Astrocyte (in vitro differentiated cells and primary cell): ENCODE results near the gene USP54. TPM values are rescaled to one million over a fixed set of nuclear protein-coding genes. Genes with fewer than 3 reads are reported as not detected.

ENCODE experiments used
- DNase-seq: peaks from one replicate; pipeline ENCODE4 v3.0.0-alpha.2; 2010; ENCODE audit warnings: low read depth
- FAIRE-seq: peaks from 2 replicates; lab custom pipeline; 2011; peaks lifted over from hg19 to GRCh38; lab: Jason Lieb, UNC
- H2AFZ ChIP-seq: 2 replicates; pipeline ENCODE4 v1.6.0; 2012; ENCODE audit warnings: low read depth, low read length, inconsistent platforms
- H3K27ac ChIP-seq: 2 replicates; pipeline ENCODE4 v1.5.1; 2011; ENCODE audit warnings: low read depth, low read length, inconsistent platforms
- H3K27me3 ChIP-seq: 2 replicates; pipeline ENCODE4 v1.6.0; 2011; ENCODE audit warnings: low read length, inconsistent platforms; ENCODE audit not compliant: insufficient read depth
- H3K36me3 ChIP-seq: 2 replicates; pipeline ENCODE4 v1.5.1; 2011; ENCODE audit warnings: low read length, inconsistent platforms; ENCODE audit not compliant: insufficient read depth
- H3K4me1 ChIP-seq: 2 replicates; pipeline ENCODE4 v1.5.1; 2011; ENCODE audit warnings: low read length, inconsistent platforms; ENCODE audit not compliant: insufficient read depth
- H3K4me2 ChIP-seq: 2 replicates; pipeline ENCODE4 v1.6.0; 2012; ENCODE audit warnings: low read length, inconsistent platforms
- H3K4me3 ChIP-seq: 2 replicates; pipeline ENCODE4 v1.5.1; 2011; ENCODE audit warnings: low read depth, mild to moderate bottlenecking, low read length, inconsistent platforms; ENCODE audit not compliant: insufficient read depth
- H3K79me2 ChIP-seq: 2 replicates; pipeline ENCODE4 v1.6.0; 2012; ENCODE audit warnings: mild to moderate bottlenecking, low read length, inconsistent platforms; ENCODE audit not compliant: insufficient read depth
- H3K9ac ChIP-seq: 2 replicates; pipeline ENCODE4 v1.6.0; 2012; ENCODE audit warnings: mild to moderate bottlenecking, low read length, inconsistent platforms
- H3K9me3 ChIP-seq: 2 replicates; pipeline ENCODE4 v1.5.1; 2012; ENCODE audit warnings: low read depth, mild to moderate bottlenecking, low read length, inconsistent platforms; ENCODE audit not compliant: insufficient read depth
- H4K20me1 ChIP-seq: 2 replicates; pipeline ENCODE4 v1.6.0; 2012; ENCODE audit warnings: low read length, inconsistent platforms; ENCODE audit not compliant: insufficient read depth
- H3K27ac Mint-ChIP-seq: one replicate; pipeline ENCODE4 v1.8.0; 2021; ENCODE audit warnings: mild to moderate bottlenecking, mixed read lengths; ENCODE audit not compliant: unreplicated experiment
- H3K27me3 Mint-ChIP-seq: one replicate; pipeline ENCODE4 v1.8.0; 2021; ENCODE audit warnings: low read depth, mixed read lengths; ENCODE audit not compliant: unreplicated experiment
- H3K36me3 Mint-ChIP-seq: one replicate; pipeline ENCODE4 v1.8.0; 2021; ENCODE audit warnings: low read depth, mixed read lengths; ENCODE audit not compliant: unreplicated experiment
- H3K4me1 Mint-ChIP-seq: one replicate; pipeline ENCODE4 v1.8.0; 2021; ENCODE audit warnings: low read depth, mixed read lengths; ENCODE audit not compliant: unreplicated experiment
- H3K4me3 Mint-ChIP-seq: one replicate; pipeline ENCODE4 v1.8.0; 2021; ENCODE audit warnings: mild to moderate bottlenecking, moderate library complexity, mixed read lengths; ENCODE audit not compliant: unreplicated experiment
- H3K9me3 Mint-ChIP-seq: one replicate; pipeline ENCODE4 v1.8.0; 2021; ENCODE audit warnings: mild to moderate bottlenecking, mixed read lengths; ENCODE audit not compliant: unreplicated experiment
- EZH2 ChIP-seq: IDR thresholded peaks from 2 replicates; pipeline ENCODE4 v1.6.1; 2012; ENCODE audit warnings: mild to moderate bottlenecking, low read length, inconsistent platforms; ENCODE audit not compliant: insufficient read depth
- total RNA-seq: library from RNA; stranded (reverse); gene quantifications from 2 replicates; pipeline ENCODE4 v1.2.1, GENCODE V29; 2021
- TF ChIP-seq, protein P1 (sequence below): IDR thresholded peaks from 2 replicates; pipeline ENCODE4 v1.5.1; 2011; ENCODE audit warnings: low read depth, mild to moderate bottlenecking, inconsistent platforms, low read length, moderate library complexity; ENCODE audit not compliant: insufficient read depth

Gene USP54
- total RNA-seq, 1 donor from 2014 or later, result 85.9 TPM

GRCh38 chr10:73495226-73495883 is 95.8 kb downstream of the USP54 start:
- Histone ChIP-seq H3K9me3 (no peaks in the 10 kb centered on the region), H3K79me2 (peaks cover 55% of the 10 kb centered on the region), H3K9ac (peak overlapping the region; percentile 95), H3K4me1 (peaks cover 22% of the 10 kb centered on the region), H2AFZ (peak overlapping the region; percentile 36), H3K27ac (peak overlapping the region; percentile 97), H3K4me3 (peak overlapping the region; percentile 82), H3K4me2 (peak overlapping the region; percentile 87), H3K36me3 (no peaks in the 10 kb centered on the region), H3K27me3 (no peaks in the 10 kb centered on the region), H4K20me1 (peaks cover 3% of the 10 kb centered on the region)
- H3K4me3 Mint-ChIP-seq, result peak overlapping the region; percentile 92
- peaks cover 22% of the 10 kb centered on the region for H3K36me3 Mint-ChIP-seq
- H3K9me3 Mint-ChIP-seq, result no peaks in the 10 kb centered on the region
- peak overlapping the region; percentile 94 for H3K27ac Mint-ChIP-seq
- peaks cover 30% of the 10 kb centered on the region for H3K4me1 Mint-ChIP-seq
- H3K27me3 Mint-ChIP-seq, result no peaks in the 10 kb centered on the region
- DNase-seq, result peak; percentile 84
- no peak for FAIRE-seq
- TF ChIP-seq, protein P1, sequence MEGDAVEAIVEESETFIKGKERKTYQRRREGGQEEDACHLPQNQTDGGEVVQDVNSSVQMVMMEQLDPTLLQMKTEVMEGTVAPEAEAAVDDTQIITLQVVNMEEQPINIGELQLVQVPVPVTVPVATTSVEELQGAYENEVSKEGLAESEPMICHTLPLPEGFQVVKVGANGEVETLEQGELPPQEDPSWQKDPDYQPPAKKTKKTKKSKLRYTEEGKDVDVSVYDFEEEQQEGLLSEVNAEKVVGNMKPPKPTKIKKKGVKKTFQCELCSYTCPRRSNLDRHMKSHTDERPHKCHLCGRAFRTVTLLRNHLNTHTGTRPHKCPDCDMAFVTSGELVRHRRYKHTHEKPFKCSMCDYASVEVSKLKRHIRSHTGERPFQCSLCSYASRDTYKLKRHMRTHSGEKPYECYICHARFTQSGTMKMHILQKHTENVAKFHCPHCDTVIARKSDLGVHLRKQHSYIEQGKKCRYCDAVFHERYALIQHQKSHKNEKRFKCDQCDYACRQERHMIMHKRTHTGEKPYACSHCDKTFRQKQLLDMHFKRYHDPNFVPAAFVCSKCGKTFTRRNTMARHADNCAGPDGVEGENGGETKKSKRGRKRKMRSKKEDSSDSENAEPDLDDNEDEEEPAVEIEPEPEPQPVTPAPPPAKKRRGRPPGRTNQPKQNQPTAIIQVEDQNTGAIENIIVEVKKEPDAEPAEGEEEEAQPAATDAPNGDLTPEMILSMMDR, result no peak

- Mint-ChIP-seq H3K9me3 (no peaks in the 10 kb centered on the region), H3K4me3 (peak overlapping the region; percentile 92), H3K4me1 (peaks cover 30% of the 10 kb centered on the region), H3K27ac (peak overlapping the region; percentile 94), H3K27me3 (no peaks in the 10 kb centered on the region), H3K36me3 (peaks cover 19% of the 10 kb centered on the region)
- Histone ChIP-seq H3K79me2 (peaks cover 60% of the 10 kb centered on the region), H3K4me1 (peaks cover 22% of the 10 kb centered on the region), H2AFZ (peak overlapping the region; percentile 36), H3K9me3 (no peaks in the 10 kb centered on the region), H3K9ac (peak overlapping the region; percentile 95), H3K27me3 (no peaks in the 10 kb centered on the region), H3K36me3 (peaks cover under 1% of the 10 kb centered on the region), H3K4me3 (peak overlapping the region; percentile 82), H3K27ac (peak overlapping the region; percentile 97), H3K4me2 (peak overlapping the region; percentile 87), H4K20me1 (peaks cover 3% of the 10 kb centered on the region)
- TF ChIP-seq, protein P1, result no peak
- TF ChIP-seq EZH2, result no peak
- FAIRE-seq (no peak), DNase-seq (peak; percentile 14)
These were observed 96.3 kb downstream of the USP54 start for GRCh38 chr10:73494877-73495225.

- Mint-ChIP-seq H3K27ac (peak overlapping the region; percentile 90), H3K4me1 (peaks cover 30% of the 10 kb centered on the region), H3K4me3 (peak overlapping the region; percentile 79), H3K36me3 (peaks cover 18% of the 10 kb centered on the region), H3K27me3 (no peaks in the 10 kb centered on the region), H3K9me3 (no peaks in the 10 kb centered on the region)
- DNase-seq, result no peak
- peaks cover 22% of the 10 kb centered on the region for H3K4me1 ChIP-seq
- TF ChIP-seq, protein P1, result no peak
- TF ChIP-seq EZH2, result no peak
- peaks cover 66% of the 10 kb centered on the region for H3K79me2 ChIP-seq
- no peaks in the 10 kb centered on the region for H3K9me3 ChIP-seq
- H3K9ac ChIP-seq, result peak overlapping the region; percentile 73
- H3K36me3 ChIP-seq, result peaks cover 5% of the 10 kb centered on the region
- peak overlapping the region; percentile 97 for H3K27ac ChIP-seq
- H2AFZ ChIP-seq, result no peak overlapping the region
- no peak for FAIRE-seq
- H3K4me2 ChIP-seq, result peak overlapping the region; percentile 87
- peaks cover 8% of the 10 kb centered on the region for H4K20me1 ChIP-seq
- H3K4me3 ChIP-seq, result peak overlapping the region; percentile 82
- no peaks in the 10 kb centered on the region for H3K27me3 ChIP-seq
These were observed 96.9 kb downstream of the USP54 start for GRCh38 chr10:73494213-73494612.
